ENCODE results near the gene CDCA4.
A peak's percentile ranks its signal among the peaks of the same experiment; 100 is the strongest.

The CDCA4 gene

GRCh38 chr14:105050551-105050897 is 29.6 kb upstream of the CDCA4 start:
- peak; percentile 25 to 55 for DNase-seq (ENCODE audit: low read depth in 2 of 2)
- no peak overlapping the region for H3K4me3 ChIP-seq (replicated peaks in 1 of 2; ENCODE audit: low read depth in 2 of 2, low read length in 2 of 2)
- no peak for TF ChIP-seq CTCF (IDR thresholded peaks at IDR 0.05; ENCODE audit: low read depth, low read length)

- TF ChIP-seq CTCF (IDR thresholded peaks at IDR 0.05; ENCODE audit: low read depth, low read length), result no peak
- H3K4me3 ChIP-seq (replicated peaks in 1 of 2; ENCODE audit: low read depth in 2 of 2, low read length in 2 of 2), result no peak overlapping the region
- DNase-seq (ENCODE audit: low read depth in 2 of 2), result no peak
Measured at GRCh38 chr14:105049753-105050550, 29.1 kb upstream of the CDCA4 start.

- TF ChIP-seq CTCF (IDR thresholded peaks at IDR 0.05; ENCODE audit: low read depth, low read length), result no peak
- no peak for DNase-seq (ENCODE audit: low read depth in 2 of 2)
Measured at GRCh38 chr14:105047283-105048016, 26.6 kb upstream of the CDCA4 start.

GRCh38 chr14:105046891-105047282 is 26.0 kb upstream of the CDCA4 start:
- no peak overlapping the region for H3K4me3 ChIP-seq (replicated peaks in 1 of 2; ENCODE audit: low read depth in 2 of 2, low read length in 2 of 2)
- no peak for TF ChIP-seq CTCF (IDR thresholded peaks at IDR 0.05; ENCODE audit: low read depth, low read length)
- DNase-seq (ENCODE audit: low read depth in 2 of 2), result no peak

More at GRCh38 chr14:105047283-105048016, 26.6 kb upstream of the CDCA4 start:
- no peak overlapping the region for H3K4me3 ChIP-seq (replicated peaks in 1 of 2; ENCODE audit: low read depth in 2 of 2, low read length in 2 of 2)

GRCh38 chr14:105045710-105046326 is 24.9 kb upstream of the CDCA4 start:
- peak; percentile 85 to 86 for DNase-seq (ENCODE audit: low read depth in 2 of 2)
- H3K4me3 ChIP-seq (replicated peaks in 1 of 2; ENCODE audit: low read depth in 2 of 2, low read length in 2 of 2), result no peak overlapping the region
- TF ChIP-seq CTCF (IDR thresholded peaks at IDR 0.05; ENCODE audit: low read depth, low read length), result peak; percentile 94

- H3K4me3 ChIP-seq (replicated peaks in 1 of 2; ENCODE audit: low read depth in 2 of 2, low read length in 2 of 2), result no peak overlapping the region
- DNase-seq (ENCODE audit: low read depth in 2 of 2), result no peak
- no peak for TF ChIP-seq CTCF (IDR thresholded peaks at IDR 0.05; ENCODE audit: low read depth, low read length)
Measured at GRCh38 chr14:105043641-105044040, 22.8 kb upstream of the CDCA4 start.
